B cell (primary cell): Measurements from ENCODE around the gene PNMA8B. TPM values are rescaled to one million over a fixed set of nuclear protein-coding genes. Genes with fewer than 3 reads are reported as not detected.

Experiments used
- ATAC-seq: fragments of 200-7000 bp; cut with Tn5 transposase; one replicate; pipeline ENCODE4 v1.10.0; 2021; ENCODE audit warnings: low read depth, mild to moderate bottlenecking, moderate number of reproducible peaks, moderate library complexity
- CTCF ChIA-PET: fragments of 350-600 bp; sonication (Branson Sonifier 250); formaldehyde crosslinking; loops from one replicate; lab custom pipeline; 2021; ENCODE audit warnings: antibody characterized with exemption, inconsistent platforms; lab: Charles Lee
- POLR2A ChIA-PET: fragments of 350-600 bp; sonication (Branson Sonifier 250); formaldehyde crosslinking; loops from one replicate; lab custom pipeline; 2021; ENCODE audit warnings: antibody characterized with exemption; lab: Charles Lee
- DNase-seq: peaks from one replicate; pipeline ENCODE4 v3.0.0; 2013
- H2AFZ ChIP-seq: 2 replicates; pipeline ENCODE4 v1.6.1; 2012; ENCODE audit warnings: mild to moderate bottlenecking, low read depth, low read length; ENCODE audit not compliant: insufficient read depth, poor library complexity, severe bottlenecking
- H3K27ac ChIP-seq, 2 donors: 1 replicate in 1 of 2; 2 replicates in 1 of 2; pipeline ENCODE4 v1.5.1; 2012 to 2013; ENCODE audit warnings: low read length in 2 of 2, mild to moderate bottlenecking in 2 of 2, moderate library complexity in 1 of 2
- H3K27me3 ChIP-seq, 4 experiments: fragments of 200-600 bp in 1 of 4; sonication (generic) in 1 of 4; replicated peaks in 1 of 4; 1 replicate in 2 of 4; 2 replicates in 2 of 4; pipeline versions ENCODE4 v1.6.1 to v1.7.0; 2013 to 2016; ENCODE audit warnings: low read length in 3 of 4, mild to moderate bottlenecking in 2 of 4, mixed read lengths in 1 of 4, moderate library complexity in 1 of 4; ENCODE audit not compliant: insufficient read depth in 4 of 4, control insufficient read depth in 3 of 4; ENCODE audit errors: control extremely low read depth in 1 of 4
- H3K36me3 ChIP-seq, 2 experiments: replicated peaks in 1 of 2; 1 replicate in 1 of 2; 2 replicates in 1 of 2; pipeline versions ENCODE4 v1.6.1 to v1.7.1; 2013; ENCODE audit warnings: low read length in 1 of 2; ENCODE audit not compliant: insufficient read depth in 2 of 2, control insufficient read depth in 1 of 2; ENCODE audit errors: control extremely low read depth in 1 of 2, extremely low read depth in 1 of 2
- H3K4me1 ChIP-seq, 2 donors: fragments of 200-600 bp in 1 of 2; sonication (generic) in 1 of 2; 1 replicate in 1 of 2; 2 replicates in 1 of 2; pipeline versions ENCODE4 v1.5.1 to v1.6.1; 2013 to 2017; ENCODE audit warnings: low read length in 2 of 2; ENCODE audit not compliant: control insufficient read depth in 2 of 2, insufficient read depth in 2 of 2
- H3K4me2 ChIP-seq: replicated peaks from 2 replicates; pipeline ENCODE3; 2012; ENCODE audit warnings: mild to moderate bottlenecking, low read depth, low read length; ENCODE audit not compliant: poor library complexity, severe bottlenecking
- H3K4me3 ChIP-seq, 5 experiments: fragments of 200-600 bp in 1 of 5; sonication (generic) in 1 of 5; 1 replicate in 3 of 5; 2 replicates in 2 of 5; pipeline versions ENCODE4 v1.5.1 to v1.7.0; 2011 to 2016; ENCODE audit warnings: low read length in 4 of 5, mild to moderate bottlenecking in 4 of 5, low read depth in 2 of 5, control low read depth in 1 of 5, moderate library complexity in 1 of 5; ENCODE audit not compliant: insufficient read depth in 1 of 5; ENCODE audit errors: control extremely low read depth in 1 of 5, extremely low read depth in 1 of 5
- H3K79me2 ChIP-seq: fragments of 200-600 bp; sonication (generic); one replicate; pipeline ENCODE4 v1.6.0; 2016; ENCODE audit warnings: low read length; ENCODE audit not compliant: control insufficient read depth, insufficient read depth
- H3K9ac ChIP-seq: fragments of 200-600 bp; sonication (generic); 2 replicates; pipeline ENCODE4 v1.6.1; 2017; ENCODE audit warnings: mild to moderate bottlenecking, low read length, moderate library complexity
- H3K9me3 ChIP-seq, 3 donors: one replicate each; pipeline versions ENCODE4 v1.6.1 to v1.7.1; 2013; ENCODE audit warnings: low read length in 2 of 3; ENCODE audit not compliant: control insufficient read depth in 2 of 3, insufficient read depth in 1 of 3; ENCODE audit errors: control extremely low read depth in 1 of 3
- H4K20me1 ChIP-seq: 2 replicates; pipeline ENCODE4 v1.6.0; 2012; ENCODE audit warnings: mild to moderate bottlenecking, low read length; ENCODE audit not compliant: insufficient read depth, control insufficient read depth, poor library complexity, severe bottlenecking
- H3K27ac Mint-ChIP-seq: one replicate; pipeline ENCODE4 v1.8.0; 2021; ENCODE audit warnings: mixed read lengths
- H3K27me3 Mint-ChIP-seq: one replicate; pipeline ENCODE4 v1.8.0; 2021; ENCODE audit warnings: mixed read lengths
- H3K4me1 Mint-ChIP-seq: one replicate; pipeline ENCODE4 v1.8.0; 2021; ENCODE audit warnings: mixed read lengths
- H3K4me3 Mint-ChIP-seq: one replicate; pipeline ENCODE4 v1.8.0; 2021; ENCODE audit warnings: mixed read lengths
- H3K9me3 Mint-ChIP-seq: one replicate; pipeline ENCODE4 v1.8.0; 2022; ENCODE audit warnings: mixed read lengths; ENCODE audit not compliant: insufficient read depth
- CTCF ChIP-seq: fragments of 200-600 bp; IDR thresholded peaks from one replicate; pipeline ENCODE4 v1.8.0; 2022; ENCODE audit warnings: antibody characterized with exemption, mild to moderate bottlenecking
- EZH2 ChIP-seq: IDR thresholded peaks from 2 replicates; pipeline ENCODE4 v1.6.1; 2012; ENCODE audit warnings: borderline replicate concordance, low read depth, mild to moderate bottlenecking, moderate library complexity, low read length; ENCODE audit not compliant: insufficient read depth, poor library complexity, severe bottlenecking
- WGBS: methylation state at CpG from one replicate; pipeline ENCODE4 v1.1.5; 2013; ENCODE audit warnings: missing lambda C conversion rate; ENCODE audit not compliant: insufficient coverage; 5-methylcytosine and 5-hydroxymethylcytosine counted together
- intact Hi-C: fragments of 100-400 bp; cut with micrococcal nuclease; formaldehyde crosslinking; loops from one replicate; pipeline ENCODE4 v1.10.0; 2022
- polyA plus RNA-seq: library from polyadenylated mRNA; depleted of rRNA; stranded (reverse); fragments of >200 nt; gene quantifications from 2 replicates; pipeline ENCODE4 v1.2.3, GENCODE V29; 2012
- total RNA-seq, 2 donors: library from RNA; stranded (reverse); fragments of 120-200 nt in 1 of 2; gene quantifications; 1 replicate in 1 of 2; 2 replicates in 1 of 2; pipeline versions ENCODE4 v1.2.3 to v1.2.4, GENCODE V29; 2013 to 2022

The PNMA8B gene
- total and polyA plus RNA-seq, 2 donors (not counting 1 experiment from before 2014, with no cell fraction given), result 0.10 to 0.32 TPM

GRCh38 chr19:46454244-46454643 lies 41.4 kb downstream of the PNMA8B start:
- H3K27ac ChIP-seq, result no peak overlapping the region
- no peak overlapping the region for H2AFZ ChIP-seq
- CTCF ChIA-PET, result interaction anchor here (1.0 kb wide), 1 partner anchor 51 kb away, joined by 3 read pairs; no protein-coding TSS in a partner anchor
- H3K4me3 ChIP-seq, result no peak overlapping the region
- no peaks in the 10 kb centered on the region for H3K79me2 ChIP-seq
- no peaks in the 10 kb centered on the region for H3K4me1 ChIP-seq
- H3K36me3 ChIP-seq, result no peaks in the 10 kb centered on the region
- H3K9ac ChIP-seq, result no peak overlapping the region
- ATAC-seq (no peak), DNase-seq (no peak)
- POLR2A ChIA-PET, result no interaction called here
- peaks cover 7% of the 10 kb centered on the region for H3K9me3 Mint-ChIP-seq
- no peak for TF ChIP-seq EZH2
- TF ChIP-seq CTCF, result no peak
- intact Hi-C loops, result no loop called here
- H3K4me1 Mint-ChIP-seq, result no peaks in the 10 kb centered on the region
- H3K4me3 Mint-ChIP-seq, result no peak overlapping the region
- no peak overlapping the region for H3K4me2 ChIP-seq
- peaks cover 0 to 7% (median 4%) of the 10 kb centered on the region in 3 donors for H3K9me3 ChIP-seq
- no peak overlapping the region for H3K27ac Mint-ChIP-seq
- WGBS, result 60% methylated on average over 1 of the region's 3 CpGs
- H3K27me3 Mint-ChIP-seq, result peaks cover 27% of the 10 kb centered on the region
- H4K20me1 ChIP-seq, result no peaks in the 10 kb centered on the region
- peaks cover 0 to 4% (median 0%) of the 10 kb centered on the region in 4 experiments for H3K27me3 ChIP-seq

- WGBS, result 84% methylated on average over 6 of the region's 6 CpGs
- H3K9me3 Mint-ChIP-seq, result peaks cover 7% of the 10 kb centered on the region
Observed at GRCh38 chr19:46453661-46454060, 42.0 kb downstream of the PNMA8B start.

More at GRCh38 chr19:46453661-46454060, 42.0 kb downstream of the PNMA8B start:
- Mint-ChIP-seq H3K27me3 (peaks cover 27% of the 10 kb centered on the region), H3K4me1 (no peaks in the 10 kb centered on the region), H3K27ac (no peak overlapping the region), H3K4me3 (no peak overlapping the region)
- Histone ChIP-seq H3K36me3 (no peaks in the 10 kb centered on the region), H4K20me1 (no peaks in the 10 kb centered on the region), H3K4me3 (no peak overlapping the region), H3K79me2 (no peaks in the 10 kb centered on the region), H2AFZ (no peak overlapping the region), H3K27me3 (peaks cover 0 to 4% (median 0%) of the 10 kb centered on the region in 4 experiments), H3K9ac (no peak overlapping the region), H3K27ac (no peak overlapping the region), H3K4me1 (no peaks in the 10 kb centered on the region), H3K4me2 (no peak overlapping the region), H3K9me3 (peaks cover 0 to 10% (median 4%) of the 10 kb centered on the region in 3 donors)
- ATAC-seq, result no peak
- POLR2A ChIA-PET, result no interaction called here
- intact Hi-C loops, result no loop called here
- no peak for DNase-seq
- CTCF ChIA-PET, result interaction anchor here (1.0 kb wide), 1 partner anchor 50 kb away, joined by 3 read pairs; no protein-coding TSS in a partner anchor
- TF ChIP-seq EZH2, result no peak
- TF ChIP-seq CTCF, result no peak
